GM12878 (cell line): ENCODE results near the gene NRXN3. TPM values are rescaled to one million over a fixed set of nuclear protein-coding genes. Genes with fewer than 3 reads are reported as not detected.

ENCODE experiments used
- ATAC-seq: fragments of 200-7000 bp; cut with Tn5 transposase; 3 replicates; pipeline ENCODE4 v1.9.1; 2020; ENCODE audit warnings: mild to moderate bottlenecking, moderate library complexity
- BruUV-seq: library from RNA; stranded (reverse); fragments of 400-500 nt; replicated peaks from 2 replicates; lab custom pipeline; 2021; lab: Mats Ljungman, UMichigan
- CTCF ChIA-PET: fragments of 300-600 bp; sonication (Branson Sonifier 250); formaldehyde crosslinking; extraction: SDS; loops from one replicate; lab custom pipeline; 2021; ENCODE audit warnings: inconsistent platforms; lab: Yijun Ruan, JAX
- POLR2A ChIA-PET: fragments of 350-600 bp; formaldehyde crosslinking; extraction: SDS; loops from one replicate; lab custom pipeline; 2021; ENCODE audit warnings: inconsistent platforms; lab: Charles Lee
- RAD21 ChIA-PET: fragments of 300-600 bp; sonication (Branson Sonifier 250); formaldehyde crosslinking; loops from one replicate; lab custom pipeline; 2023; ENCODE audit warnings: antibody characterized with exemption; ENCODE audit not compliant: unreplicated experiment; lab: Charles Lee
- SMC1A ChIA-PET: fragments of 300-600 bp; sonication (Branson Sonifier 250); formaldehyde crosslinking; loops from one replicate; lab custom pipeline; 2023; ENCODE audit not compliant: unreplicated experiment, uncharacterized antibody; lab: Charles Lee
- DNase-seq: peaks from one replicate; pipeline ENCODE4 v3.0.0-alpha.2; 2011; ENCODE audit warnings: low read depth, low spot score
- FAIRE-seq: peaks from 3 replicates; lab custom pipeline; 2011; peaks lifted over from hg19 to GRCh38; lab: Jason Lieb, UNC
- H2AFZ ChIP-seq: 2 replicates; pipeline ENCODE4 v1.6.0; 2011; ENCODE audit warnings: low read depth, low read length, control low read depth; ENCODE audit not compliant: control insufficient read depth
- H3K27ac ChIP-seq: 2 replicates; pipeline ENCODE4 v1.5.1; 2011; ENCODE audit warnings: control low read depth; ENCODE audit not compliant: control insufficient read depth, insufficient read depth
- H3K27me3 ChIP-seq, 2 experiments: replicated peaks in 1 of 2; 2 replicates each; pipeline versions ENCODE4 v1.6.0 to v1.6.1; 2011; ENCODE audit warnings: low read length in 1 of 2; ENCODE audit not compliant: control insufficient read depth in 2 of 2, insufficient read depth in 2 of 2
- H3K36me3 ChIP-seq, 2 experiments: 2 replicates each; pipeline ENCODE4 v1.5.1; 2011; ENCODE audit warnings: low read length in 1 of 2; ENCODE audit not compliant: control insufficient read depth in 2 of 2, insufficient read depth in 2 of 2
- H3K4me1 ChIP-seq: 2 replicates; pipeline ENCODE4 v1.6.1; 2011; ENCODE audit warnings: mild to moderate bottlenecking, low read length, moderate library complexity, mixed read lengths; ENCODE audit not compliant: control insufficient read depth, insufficient read depth
- H3K4me2 ChIP-seq: 2 replicates; pipeline ENCODE4 v1.6.0; 2011; ENCODE audit warnings: control low read depth; ENCODE audit not compliant: control insufficient read depth, insufficient read depth
- H3K4me3 ChIP-seq: fragments of 200-600 bp; sonication (generic); 2 replicates; pipeline ENCODE4 v1.5.1; 2016
- H3K79me2 ChIP-seq: 2 replicates; pipeline ENCODE4 v1.6.0; 2011; ENCODE audit warnings: low read length; ENCODE audit not compliant: control insufficient read depth, insufficient read depth
- H3K9ac ChIP-seq: 2 replicates; pipeline ENCODE4 v1.8.0; 2011; ENCODE audit warnings: low read length, control low read depth, mixed read lengths; ENCODE audit not compliant: control insufficient read depth, insufficient read depth
- H3K9me3 ChIP-seq: replicated peaks from 3 replicates; pipeline ENCODE4 v1.5.1; 2011; ENCODE audit warnings: mild to moderate bottlenecking, low read length; ENCODE audit not compliant: control insufficient read depth, insufficient read depth
- H4K20me1 ChIP-seq: 2 replicates; pipeline ENCODE4 v1.6.0; 2011; ENCODE audit not compliant: control insufficient read depth, insufficient read depth
- BMI1 ChIP-seq: fragments of 450-650 bp; IDR thresholded peaks from 2 replicates; pipeline ENCODE4 v1.6.1; 2016; ENCODE audit warnings: mild to moderate bottlenecking, moderate library complexity, borderline replicate concordance
- CBX3 ChIP-seq: fragments of 200-600 bp; sonication (generic); IDR thresholded peaks from 2 replicates; pipeline ENCODE4 v1.6.1; 2016; ENCODE audit warnings: low read depth, borderline replicate concordance
- IKZF2 ChIP-seq, 2 experiments: fragments of 450-650 bp; IDR thresholded peaks; 2 replicates each; pipeline ENCODE4 v1.6.1; 2017; ENCODE audit warnings: mild to moderate bottlenecking in 2 of 2, moderate library complexity in 2 of 2
- MTA2 ChIP-seq: fragments of 450-650 bp; IDR thresholded peaks from 2 replicates; pipeline ENCODE4 v1.6.1; 2016; ENCODE audit warnings: low read depth, mild to moderate bottlenecking, moderate library complexity
- MYB ChIP-seq: fragments of 150-350 bp; IDR thresholded peaks from 2 replicates; pipeline ENCODE4 v1.6.1; 2014; ENCODE audit warnings: mild to moderate bottlenecking, low read depth, low read length, borderline replicate concordance
- NBN ChIP-seq: fragments of 450-650 bp; IDR thresholded peaks from 2 replicates; pipeline ENCODE4 v1.6.1; 2016
- RCOR1 ChIP-seq: conservative IDR thresholded peaks from 2 replicates; pipeline ENCODE4 v1.6.1; 2012; ENCODE audit warnings: low read depth, low read length, improper control_type of control experiment
- RUNX3 ChIP-seq: IDR thresholded peaks from 2 replicates; pipeline ENCODE4 v1.6.1; 2012; ENCODE audit warnings: low read length, inconsistent platforms
- SIX5 ChIP-seq: IDR thresholded peaks from 2 replicates; pipeline ENCODE4 v1.6.1; 2011; ENCODE audit warnings: mild to moderate bottlenecking, low read depth, low read length, moderate library complexity; ENCODE audit not compliant: severe bottlenecking
- SP1 ChIP-seq: IDR thresholded peaks from one replicate; pipeline ENCODE4 v1.6.1; 2011; ENCODE audit warnings: low read depth, low read length
- ZNF24 ChIP-seq: fragments of 450-650 bp; IDR thresholded peaks from 2 replicates; pipeline ENCODE4 v1.6.1; 2017; ENCODE audit warnings: antibody characterized with exemption, mild to moderate bottlenecking
- WGBS: methylation state at CpG from one replicate; pipeline ENCODE4 v1.1.6; 2016; ENCODE audit warnings: low lambda C conversion rate; ENCODE audit not compliant: insufficient replicate concordance, insufficient coverage; ENCODE audit errors: missing lambda C conversion rate; 5-methylcytosine and 5-hydroxymethylcytosine counted together
- in situ Hi-C: fragments of 300-500 bp; cut with MboI; formaldehyde crosslinking; loops from 9 replicates; pipeline ENCODE4 v1.14.3; 2018; ENCODE audit warnings: mixed read lengths
- intact Hi-C: fragments of 100-400 bp; cut with micrococcal nuclease; formaldehyde crosslinking; loops from one replicate; pipeline ENCODE4 v1.14.2; 2022; ENCODE audit not compliant: unreplicated experiment
- polyA plus RNA-seq, 11 experiments: library from polyadenylated mRNA; depleted of rRNA in 4 of 11; unstranded in 6 of 11; stranded (reverse) in 5 of 11; fragments of >200 nt; fragmentation: Nextera tagmentation in 4 of 11; fragmentation: Illumina TruSeq in 1 of 11; extraction: Ambion mirVana in 4 of 11; extraction: Trizol in 1 of 11; gene quantifications; 1 replicate in 1 of 11; 2 replicates in 10 of 11; pipeline versions ENCODE4 v1.2.1 to v1.2.3, GENCODE V29; 2011 to 2016; ENCODE audit warnings: inconsistent platforms in 2 of 11, missing spikeins in 2 of 11, low read depth in 1 of 11
- total RNA-seq, 4 experiments: library from RNA; depleted of rRNA in 3 of 4; stranded (reverse); fragments of >200 nt in 3 of 4; fragmentation: Illumina TruSeq in 1 of 4; extraction: Trizol in 1 of 4; gene quantifications; 2 replicates each; pipeline versions ENCODE4 v1.2.1 to v1.2.3, GENCODE V29; 2013 to 2021
- TF ChIP-seq, protein P1 (sequence below): IDR thresholded peaks from 2 replicates; pipeline ENCODE4 v1.6.1; 2012; ENCODE audit warnings: low read depth, low read length, improper control_type of control experiment
- TF ChIP-seq, protein P2 (sequence below): IDR thresholded peaks from 2 replicates; pipeline ENCODE4 v1.6.1; 2012; ENCODE audit warnings: low read depth, low read length, improper control_type of control experiment
- TF ChIP-seq, protein P3 (sequence below): fragments of 450-650 bp; IDR thresholded peaks from 2 replicates; pipeline ENCODE4 v1.6.1; 2017; ENCODE audit warnings: antibody characterized with exemption, mild to moderate bottlenecking, moderate library complexity
- TF ChIP-seq, protein P4 (sequence below): fragments of 450-650 bp; IDR thresholded peaks from 2 replicates; pipeline ENCODE4 v1.6.1; 2017; ENCODE audit warnings: mild to moderate bottlenecking
- TF ChIP-seq, protein P5 (sequence below): fragments of 450-650 bp; IDR thresholded peaks from 2 replicates; pipeline ENCODE4 v1.6.1; 2018; ENCODE audit warnings: borderline replicate concordance, mild to moderate bottlenecking; ENCODE audit not compliant: partially characterized antibody

NRXN3 gene
- total and polyA plus RNA-seq, 10 of the 15 experiments (the other 5 are each of a cell fraction or from before 2014, with no cell fraction given), result 0.52 to 3.3 (median 1.4) TPM

DNA sequence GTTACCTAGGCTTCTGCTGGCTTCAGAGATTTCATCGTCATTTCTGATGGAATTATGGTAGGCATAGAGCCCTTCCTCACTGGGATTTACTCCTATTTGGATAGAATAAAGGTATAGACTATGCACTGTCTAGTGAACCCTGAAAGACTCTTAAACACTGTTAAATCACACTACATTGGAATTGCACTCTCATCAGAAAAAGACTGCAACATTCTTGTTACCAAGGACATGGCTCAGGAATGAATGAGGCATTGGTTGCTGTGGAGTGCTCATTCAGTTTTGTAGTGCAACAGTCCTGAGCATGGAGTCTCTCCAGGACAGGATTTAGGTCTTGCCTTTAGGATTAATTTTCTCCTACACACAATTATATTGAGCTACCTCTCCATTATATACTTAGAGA lies 483.0 kb downstream of the NRXN3 start:
- ChIA-PET CTCF (interaction anchor here (1.0 kb wide), 1 partner anchor 11 kb away, joined by 3 read pairs; no protein-coding TSS in a partner anchor), RAD21 (no interaction called here), POLR2A (no interaction called here), SMC1A (interaction anchor here (1.3 kb wide), 1 partner anchor 11 kb away, joined by 4 read pairs; no protein-coding TSS in a partner anchor)
- no peak for FAIRE-seq
- in situ Hi-C loops, result no loop called here
- H4K20me1 ChIP-seq, result no peaks in the 10 kb centered on the region
- no peak overlapping the region for H3K27ac ChIP-seq
- no peaks in the 10 kb centered on the region for H3K36me3 ChIP-seq
- H3K79me2 ChIP-seq, result no peaks in the 10 kb centered on the region
- no peaks in the 10 kb centered on the region for H3K27me3 ChIP-seq
- H3K9me3 ChIP-seq, result no peaks in the 10 kb centered on the region
- H3K4me1 ChIP-seq, result no peaks in the 10 kb centered on the region
- ATAC-seq, result no peak
- no peak overlapping the region for H3K4me3 ChIP-seq
- 0% methylated on average over 1 of the region's 1 CpG for WGBS
- intact Hi-C loops, result no loop called here
- DNase-seq, result no peak
- H3K4me2 ChIP-seq, result no peak overlapping the region
- no peak overlapping the region for H3K9ac ChIP-seq
- no peak overlapping the region for H2AFZ ChIP-seq
- BruUV-seq, result no TSS peak
- TF ChIP-seq SP1 (no peak), MYB (no peak), CBX3 (no peak), SIX5 (no peak), BMI1 (no peak), ZNF24 (no peak), IKZF2 (IDR thresholded peaks at IDR 0.05) (no peak), NBN (no peak), RUNX3 (no peak), MTA2 (no peak), RCOR1 (no peak)
- TF ChIP-seq, protein P1, sequence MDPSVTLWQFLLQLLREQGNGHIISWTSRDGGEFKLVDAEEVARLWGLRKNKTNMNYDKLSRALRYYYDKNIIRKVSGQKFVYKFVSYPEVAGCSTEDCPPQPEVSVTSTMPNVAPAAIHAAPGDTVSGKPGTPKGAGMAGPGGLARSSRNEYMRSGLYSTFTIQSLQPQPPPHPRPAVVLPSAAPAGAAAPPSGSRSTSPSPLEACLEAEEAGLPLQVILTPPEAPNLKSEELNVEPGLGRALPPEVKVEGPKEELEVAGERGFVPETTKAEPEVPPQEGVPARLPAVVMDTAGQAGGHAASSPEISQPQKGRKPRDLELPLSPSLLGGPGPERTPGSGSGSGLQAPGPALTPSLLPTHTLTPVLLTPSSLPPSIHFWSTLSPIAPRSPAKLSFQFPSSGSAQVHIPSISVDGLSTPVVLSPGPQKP, result no peak
- TF ChIP-seq, protein P2, sequence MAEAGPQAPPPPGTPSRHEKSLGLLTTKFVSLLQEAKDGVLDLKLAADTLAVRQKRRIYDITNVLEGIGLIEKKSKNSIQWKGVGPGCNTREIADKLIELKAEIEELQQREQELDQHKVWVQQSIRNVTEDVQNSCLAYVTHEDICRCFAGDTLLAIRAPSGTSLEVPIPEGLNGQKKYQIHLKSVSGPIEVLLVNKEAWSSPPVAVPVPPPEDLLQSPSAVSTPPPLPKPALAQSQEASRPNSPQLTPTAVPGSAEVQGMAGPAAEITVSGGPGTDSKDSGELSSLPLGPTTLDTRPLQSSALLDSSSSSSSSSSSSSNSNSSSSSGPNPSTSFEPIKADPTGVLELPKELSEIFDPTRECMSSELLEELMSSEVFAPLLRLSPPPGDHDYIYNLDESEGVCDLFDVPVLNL, result no peak
- TF ChIP-seq, protein P3, sequence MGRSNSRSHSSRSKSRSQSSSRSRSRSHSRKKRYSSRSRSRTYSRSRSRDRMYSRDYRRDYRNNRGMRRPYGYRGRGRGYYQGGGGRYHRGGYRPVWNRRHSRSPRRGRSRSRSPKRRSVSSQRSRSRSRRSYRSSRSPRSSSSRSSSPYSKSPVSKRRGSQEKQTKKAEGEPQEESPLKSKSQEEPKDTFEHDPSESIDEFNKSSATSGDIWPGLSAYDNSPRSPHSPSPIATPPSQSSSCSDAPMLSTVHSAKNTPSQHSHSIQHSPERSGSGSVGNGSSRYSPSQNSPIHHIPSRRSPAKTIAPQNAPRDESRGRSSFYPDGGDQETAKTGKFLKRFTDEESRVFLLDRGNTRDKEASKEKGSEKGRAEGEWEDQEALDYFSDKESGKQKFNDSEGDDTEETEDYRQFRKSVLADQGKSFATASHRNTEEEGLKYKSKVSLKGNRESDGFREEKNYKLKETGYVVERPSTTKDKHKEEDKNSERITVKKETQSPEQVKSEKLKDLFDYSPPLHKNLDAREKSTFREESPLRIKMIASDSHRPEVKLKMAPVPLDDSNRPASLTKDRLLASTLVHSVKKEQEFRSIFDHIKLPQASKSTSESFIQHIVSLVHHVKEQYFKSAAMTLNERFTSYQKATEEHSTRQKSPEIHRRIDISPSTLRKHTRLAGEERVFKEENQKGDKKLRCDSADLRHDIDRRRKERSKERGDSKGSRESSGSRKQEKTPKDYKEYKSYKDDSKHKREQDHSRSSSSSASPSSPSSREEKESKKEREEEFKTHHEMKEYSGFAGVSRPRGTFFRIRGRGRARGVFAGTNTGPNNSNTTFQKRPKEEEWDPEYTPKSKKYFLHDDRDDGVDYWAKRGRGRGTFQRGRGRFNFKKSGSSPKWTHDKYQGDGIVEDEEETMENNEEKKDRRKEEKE, result no peak
- TF ChIP-seq, protein P4, sequence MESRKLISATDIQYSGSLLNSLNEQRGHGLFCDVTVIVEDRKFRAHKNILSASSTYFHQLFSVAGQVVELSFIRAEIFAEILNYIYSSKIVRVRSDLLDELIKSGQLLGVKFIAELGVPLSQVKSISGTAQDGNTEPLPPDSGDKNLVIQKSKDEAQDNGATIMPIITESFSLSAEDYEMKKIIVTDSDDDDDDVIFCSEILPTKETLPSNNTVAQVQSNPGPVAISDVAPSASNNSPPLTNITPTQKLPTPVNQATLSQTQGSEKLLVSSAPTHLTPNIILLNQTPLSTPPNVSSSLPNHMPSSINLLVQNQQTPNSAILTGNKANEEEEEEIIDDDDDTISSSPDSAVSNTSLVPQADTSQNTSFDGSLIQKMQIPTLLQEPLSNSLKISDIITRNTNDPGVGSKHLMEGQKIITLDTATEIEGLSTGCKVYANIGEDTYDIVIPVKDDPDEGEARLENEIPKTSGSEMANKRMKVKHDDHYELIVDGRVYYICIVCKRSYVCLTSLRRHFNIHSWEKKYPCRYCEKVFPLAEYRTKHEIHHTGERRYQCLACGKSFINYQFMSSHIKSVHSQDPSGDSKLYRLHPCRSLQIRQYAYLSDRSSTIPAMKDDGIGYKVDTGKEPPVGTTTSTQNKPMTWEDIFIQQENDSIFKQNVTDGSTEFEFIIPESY, result no peak
- TF ChIP-seq, protein P5, sequence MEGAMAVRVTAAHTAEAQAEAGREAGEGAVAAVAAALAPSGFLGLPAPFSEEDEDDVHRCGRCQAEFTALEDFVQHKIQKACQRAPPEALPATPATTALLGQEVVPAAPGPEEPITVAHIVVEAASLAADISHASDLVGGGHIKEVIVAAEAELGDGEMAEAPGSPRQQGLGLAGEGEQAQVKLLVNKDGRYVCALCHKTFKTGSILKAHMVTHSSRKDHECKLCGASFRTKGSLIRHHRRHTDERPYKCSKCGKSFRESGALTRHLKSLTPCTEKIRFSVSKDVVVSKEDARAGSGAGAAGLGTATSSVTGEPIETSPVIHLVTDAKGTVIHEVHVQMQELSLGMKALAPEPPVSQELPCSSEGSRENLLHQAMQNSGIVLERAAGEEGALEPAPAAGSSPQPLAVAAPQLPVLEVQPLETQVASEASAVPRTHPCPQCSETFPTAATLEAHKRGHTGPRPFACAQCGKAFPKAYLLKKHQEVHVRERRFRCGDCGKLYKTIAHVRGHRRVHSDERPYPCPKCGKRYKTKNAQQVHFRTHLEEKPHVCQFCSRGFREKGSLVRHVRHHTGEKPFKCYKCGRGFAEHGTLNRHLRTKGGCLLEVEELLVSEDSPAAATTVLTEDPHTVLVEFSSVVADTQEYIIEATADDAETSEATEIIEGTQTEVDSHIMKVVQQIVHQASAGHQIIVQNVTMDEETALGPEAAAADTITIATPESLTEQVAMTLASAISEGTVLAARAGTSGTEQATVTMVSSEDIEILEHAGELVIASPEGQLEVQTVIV, result no peak
